Keratinocyte (primary cell): ENCODE data around the gene SPINK13. TPM values are rescaled to one million over a fixed set of nuclear protein-coding genes. Genes with fewer than 3 reads are reported as not detected.

Experiments
- DNase-seq: peaks from one replicate; pipeline ENCODE4 v3.0.0-alpha.2; 2011; ENCODE audit warnings: low read depth, missing footprints, low spot score
- FAIRE-seq: peaks from 2 replicates; lab custom pipeline; 2011; peaks lifted over from hg19 to GRCh38; lab: Jason Lieb, UNC
- H2AFZ ChIP-seq: 2 replicates; pipeline ENCODE4 v1.6.0; 2012; ENCODE audit warnings: low read length, control low read depth, inconsistent platforms; ENCODE audit not compliant: control insufficient read depth
- H3K27ac ChIP-seq: 2 replicates; pipeline ENCODE4 v1.5.1; 2011; ENCODE audit warnings: low read length; ENCODE audit not compliant: control insufficient read depth, insufficient read depth
- H3K27me3 ChIP-seq: 3 replicates; pipeline ENCODE4 v1.6.0; 2011; ENCODE audit warnings: low read length; ENCODE audit not compliant: control insufficient read depth, insufficient read depth; ENCODE audit errors: extremely low read depth
- H3K36me3 ChIP-seq, 2 experiments: 2 replicates in 1 of 2; 3 replicates in 1 of 2; pipeline ENCODE4 v1.5.1; 2011; ENCODE audit warnings: low read length in 2 of 2, mild to moderate bottlenecking in 1 of 2; ENCODE audit not compliant: control insufficient read depth in 2 of 2, insufficient read depth in 2 of 2; ENCODE audit errors: extremely low read depth in 1 of 2
- H3K4me1 ChIP-seq: 3 replicates; pipeline ENCODE4 v1.5.1; 2011; ENCODE audit warnings: low read length; ENCODE audit not compliant: control insufficient read depth, insufficient read depth; ENCODE audit errors: extremely low read depth
- H3K4me2 ChIP-seq: 3 replicates; pipeline ENCODE4 v1.6.0; 2011; ENCODE audit warnings: low read depth, low read length; ENCODE audit not compliant: control insufficient read depth, insufficient read depth; ENCODE audit errors: extremely low read depth
- H3K4me3 ChIP-seq, 3 experiments: fragments of 200-600 bp in 1 of 3; sonication (generic) in 1 of 3; 2 replicates in 2 of 3; 3 replicates in 1 of 3; pipeline ENCODE4 v1.5.1; 2011 to 2016; ENCODE audit warnings: low read length in 3 of 3, mild to moderate bottlenecking in 3 of 3, control low read depth in 2 of 3, inconsistent platforms in 1 of 3, low read depth in 1 of 3, mixed read lengths in 1 of 3, mixed run types in 1 of 3, moderate library complexity in 1 of 3; ENCODE audit not compliant: control insufficient read depth in 2 of 3, insufficient read depth in 2 of 3; ENCODE audit errors: extremely low read depth in 1 of 3
- H3K79me2 ChIP-seq: 2 replicates; pipeline ENCODE4 v1.6.0; 2012; ENCODE audit warnings: low read length; ENCODE audit not compliant: control insufficient read depth, insufficient read depth
- H3K9ac ChIP-seq: 3 replicates; pipeline ENCODE4 v1.6.0; 2011; ENCODE audit warnings: low read length; ENCODE audit not compliant: control insufficient read depth, insufficient read depth; ENCODE audit errors: extremely low read depth
- H3K9me1 ChIP-seq: 3 replicates; pipeline ENCODE4 v1.6.0; 2011; ENCODE audit warnings: low read length; ENCODE audit not compliant: control insufficient read depth, insufficient read depth; ENCODE audit errors: extremely low read depth
- H3K9me3 ChIP-seq: 2 replicates; pipeline ENCODE4 v1.5.1; 2012; ENCODE audit warnings: low read depth, low read length; ENCODE audit not compliant: control insufficient read depth
- H4K20me1 ChIP-seq: 3 replicates; pipeline ENCODE4 v1.6.0; 2011; ENCODE audit warnings: low read length; ENCODE audit not compliant: control insufficient read depth, insufficient read depth; ENCODE audit errors: extremely low read depth
- CTCF ChIP-seq, 3 experiments: IDR thresholded peaks in 1 of 3; conservative IDR thresholded peaks in 1 of 3; optimal IDR thresholded peaks in 1 of 3; 2 replicates in 2 of 3; 3 replicates in 1 of 3; pipeline versions ENCODE3 to v1.5.1; 2011; ENCODE audit warnings: low read length in 3 of 3, mild to moderate bottlenecking in 3 of 3, moderate library complexity in 2 of 3, control low read depth in 1 of 3, inconsistent platforms in 1 of 3; ENCODE audit not compliant: insufficient read depth in 2 of 3; ENCODE audit errors: extremely low read depth in 1 of 3
- EZH2 ChIP-seq: IDR thresholded peaks from one replicate; pipeline ENCODE4 v1.6.1; 2012; ENCODE audit warnings: inconsistent platforms, mild to moderate bottlenecking, low read length, moderate library complexity
- dilution Hi-C: fragments of 300-500 bp; cut with MboI; formaldehyde crosslinking; loops from one replicate; pipeline ENCODE4 v1.7.0; 2020; ENCODE audit warnings: low sequenced_read_pairs; ENCODE audit not compliant: extremely low pct_ligation_motif_present
- polyA plus RNA-seq, 5 experiments: library from polyadenylated mRNA; depleted of rRNA in 3 of 5; stranded (reverse) in 3 of 5; stranded (forward) in 1 of 5; unstranded in 1 of 5; fragments of >200 nt; gene quantifications; 1 replicate in 1 of 5; 2 replicates in 3 of 5; 3 replicates in 1 of 5; pipeline versions ENCODE4 v1.2.1 to v1.2.3, GENCODE V29; 2011 to 2012; ENCODE audit warnings: missing spikeins in 2 of 5, low read depth in 1 of 5, low replicate concordance in 1 of 5

The SPINK13 gene
- polyA plus RNA-seq, 1 donor (not counting 4 experiments of a cell fraction or from before 2014, with no cell fraction given), result not detected

- Histone ChIP-seq H3K9me1 (no peaks in the 10 kb centered on the region), H3K4me3 (no peak overlapping the region), H4K20me1 (no peaks in the 10 kb centered on the region), H3K9me3 (no peaks in the 10 kb centered on the region), H3K79me2 (no peaks in the 10 kb centered on the region), H3K4me1 (no peaks in the 10 kb centered on the region), H3K9ac (no peak overlapping the region), H3K27me3 (no peaks in the 10 kb centered on the region), H3K27ac (no peak overlapping the region), H3K4me2 (no peak overlapping the region), H2AFZ (no peak overlapping the region), H3K36me3 (no peaks in the 10 kb centered on the region)
- TF ChIP-seq CTCF (optimal IDR thresholded peaks at IDR 0.05 in 1 of 3, IDR thresholded peaks at IDR 0.05 in 1 of 3, conservative IDR thresholded peaks at IDR 0.05 in 1 of 3; ENCODE audit: extremely low read depth in 1 of 3, insufficient read depth in 2 of 3, low read length in 3 of 3) (no peak), EZH2 (no peak)
- FAIRE-seq (no peak), DNase-seq (no peak)
- dilution Hi-C loops, result no loop called here
These were observed 19.7 kb upstream of the SPINK13 start for GRCh38 chr5:148248894-148249293.

- no peak for DNase-seq
- H3K79me2 ChIP-seq, result no peaks in the 10 kb centered on the region
- peaks cover 2% of the 10 kb centered on the region for H3K9me3 ChIP-seq
- dilution Hi-C loops, result no loop called here
- no peak overlapping the region for H3K27ac ChIP-seq
- no peaks in the 10 kb centered on the region for H3K27me3 ChIP-seq
- H3K9ac ChIP-seq, result no peak overlapping the region
- H3K9me1 ChIP-seq, result no peaks in the 10 kb centered on the region
- H3K4me3 ChIP-seq, result no peak overlapping the region
- no peak for FAIRE-seq
- no peaks in the 10 kb centered on the region for H3K36me3 ChIP-seq
- no peaks in the 10 kb centered on the region for H3K4me1 ChIP-seq
- H3K4me2 ChIP-seq, result no peak overlapping the region
- no peak for TF ChIP-seq CTCF (optimal IDR thresholded peaks at IDR 0.05 in 1 of 3, IDR thresholded peaks at IDR 0.05 in 1 of 3, conservative IDR thresholded peaks at IDR 0.05 in 1 of 3; ENCODE audit: extremely low read depth in 1 of 3, insufficient read depth in 2 of 3, low read length in 3 of 3)
- no peak for TF ChIP-seq EZH2
- H4K20me1 ChIP-seq, result no peaks in the 10 kb centered on the region
- H2AFZ ChIP-seq, result no peak overlapping the region
These were observed 13.1 kb upstream of the SPINK13 start for GRCh38 chr5:148255456-148255855.
